HL-60 (cell line): ENCODE results near the gene ROS1.

Experiments
- DNase-seq, 2 experiments: peaks; one replicate each; pipeline ENCODE4 v3.0.0-alpha.2; 2010 to 2020; ENCODE audit warnings: low read depth in 1 of 2, low spot score in 1 of 2
- H3K27ac ChIP-seq: fragments of 250-450 bp; sonication (Bioruptor Pico); replicated peaks from 2 replicates; pipeline ENCODE4 v1.5.1; 2020; ENCODE audit warnings: mild to moderate bottlenecking, moderate library complexity
- H3K27me3 ChIP-seq: fragments of 250-450 bp; sonication (Bioruptor Pico); 2 replicates; pipeline ENCODE4 v1.5.1; 2021; ENCODE audit warnings: mild to moderate bottlenecking, moderate library complexity; ENCODE audit not compliant: insufficient read depth, poor library complexity, severe bottlenecking
- H3K4me3 ChIP-seq: replicated peaks from 2 replicates; pipeline ENCODE4 v1.5.1; 2011; ENCODE audit warnings: mild to moderate bottlenecking, control low read depth, low read length; ENCODE audit not compliant: insufficient read depth
- GABPA ChIP-seq: IDR thresholded peaks from 2 replicates; pipeline ENCODE4 v1.6.1; 2012; ENCODE audit warnings: low read depth
- POLR2AphosphoS5 ChIP-seq: IDR thresholded peaks from 2 replicates; pipeline ENCODE4 v1.6.1; 2012; ENCODE audit warnings: low read depth
- SPI1 ChIP-seq: IDR thresholded peaks from 2 replicates; pipeline ENCODE4 v1.6.1; 2012; ENCODE audit warnings: low read depth, mild to moderate bottlenecking, borderline replicate concordance
- TF ChIP-seq, protein P1 (sequence below): IDR thresholded peaks from 2 replicates; pipeline ENCODE4 v1.6.1; 2012; ENCODE audit warnings: low read depth; ENCODE audit not compliant: insufficient replicate concordance
- TF ChIP-seq, protein P2 (sequence below): IDR thresholded peaks from one replicate; pipeline ENCODE4 v1.5.1; 2011; ENCODE audit warnings: low read length, control low read depth, inconsistent platforms; ENCODE audit not compliant: insufficient read depth

The ROS1 gene

DNA sequence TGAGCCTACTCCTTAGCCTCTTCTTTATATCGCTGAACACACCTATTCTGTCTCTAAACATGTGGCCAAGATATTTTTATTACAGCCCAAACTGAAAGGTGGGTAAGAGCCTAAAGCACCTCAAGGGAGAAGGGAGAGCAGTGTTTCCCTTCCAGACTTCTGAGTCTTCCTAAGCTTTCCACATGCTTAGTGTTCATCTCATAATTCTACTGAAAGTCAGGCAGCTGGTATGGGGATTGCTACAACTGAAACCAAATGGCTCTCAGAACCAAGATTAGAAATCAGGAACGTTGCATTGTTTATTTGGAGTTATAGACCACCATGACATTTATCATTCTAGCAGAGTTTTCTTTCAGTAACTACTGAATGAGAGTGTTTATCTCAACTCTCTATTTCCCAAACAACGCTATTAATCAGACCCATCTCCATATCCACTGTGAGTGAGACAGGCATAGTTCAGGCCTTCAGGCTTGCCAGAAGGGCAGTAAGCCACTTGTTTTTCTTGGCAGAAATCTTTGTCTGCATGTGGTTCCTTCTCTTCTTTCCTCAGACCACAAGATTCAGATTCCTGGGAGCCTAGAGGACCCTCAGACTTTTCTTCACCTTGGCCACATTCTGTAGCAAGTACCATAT lies 137.5 kb downstream of the ROS1 start:
- no peak for DNase-seq
- Histone ChIP-seq H3K27me3 (peaks cover 3% of the 10 kb centered on the region), H3K4me3 (no peak overlapping the region), H3K27ac (no peak overlapping the region)
- no peak for TF ChIP-seq GABPA
- TF ChIP-seq SPI1, result no peak
- TF ChIP-seq, protein P1, sequence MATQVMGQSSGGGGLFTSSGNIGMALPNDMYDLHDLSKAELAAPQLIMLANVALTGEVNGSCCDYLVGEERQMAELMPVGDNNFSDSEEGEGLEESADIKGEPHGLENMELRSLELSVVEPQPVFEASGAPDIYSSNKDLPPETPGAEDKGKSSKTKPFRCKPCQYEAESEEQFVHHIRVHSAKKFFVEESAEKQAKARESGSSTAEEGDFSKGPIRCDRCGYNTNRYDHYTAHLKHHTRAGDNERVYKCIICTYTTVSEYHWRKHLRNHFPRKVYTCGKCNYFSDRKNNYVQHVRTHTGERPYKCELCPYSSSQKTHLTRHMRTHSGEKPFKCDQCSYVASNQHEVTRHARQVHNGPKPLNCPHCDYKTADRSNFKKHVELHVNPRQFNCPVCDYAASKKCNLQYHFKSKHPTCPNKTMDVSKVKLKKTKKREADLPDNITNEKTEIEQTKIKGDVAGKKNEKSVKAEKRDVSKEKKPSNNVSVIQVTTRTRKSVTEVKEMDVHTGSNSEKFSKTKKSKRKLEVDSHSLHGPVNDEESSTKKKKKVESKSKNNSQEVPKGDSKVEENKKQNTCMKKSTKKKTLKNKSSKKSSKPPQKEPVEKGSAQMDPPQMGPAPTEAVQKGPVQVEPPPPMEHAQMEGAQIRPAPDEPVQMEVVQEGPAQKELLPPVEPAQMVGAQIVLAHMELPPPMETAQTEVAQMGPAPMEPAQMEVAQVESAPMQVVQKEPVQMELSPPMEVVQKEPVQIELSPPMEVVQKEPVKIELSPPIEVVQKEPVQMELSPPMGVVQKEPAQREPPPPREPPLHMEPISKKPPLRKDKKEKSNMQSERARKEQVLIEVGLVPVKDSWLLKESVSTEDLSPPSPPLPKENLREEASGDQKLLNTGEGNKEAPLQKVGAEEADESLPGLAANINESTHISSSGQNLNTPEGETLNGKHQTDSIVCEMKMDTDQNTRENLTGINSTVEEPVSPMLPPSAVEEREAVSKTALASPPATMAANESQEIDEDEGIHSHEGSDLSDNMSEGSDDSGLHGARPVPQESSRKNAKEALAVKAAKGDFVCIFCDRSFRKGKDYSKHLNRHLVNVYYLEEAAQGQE, result no peak
- TF ChIP-seq POLR2AphosphoS5, result no peak
- TF ChIP-seq, protein P2, sequence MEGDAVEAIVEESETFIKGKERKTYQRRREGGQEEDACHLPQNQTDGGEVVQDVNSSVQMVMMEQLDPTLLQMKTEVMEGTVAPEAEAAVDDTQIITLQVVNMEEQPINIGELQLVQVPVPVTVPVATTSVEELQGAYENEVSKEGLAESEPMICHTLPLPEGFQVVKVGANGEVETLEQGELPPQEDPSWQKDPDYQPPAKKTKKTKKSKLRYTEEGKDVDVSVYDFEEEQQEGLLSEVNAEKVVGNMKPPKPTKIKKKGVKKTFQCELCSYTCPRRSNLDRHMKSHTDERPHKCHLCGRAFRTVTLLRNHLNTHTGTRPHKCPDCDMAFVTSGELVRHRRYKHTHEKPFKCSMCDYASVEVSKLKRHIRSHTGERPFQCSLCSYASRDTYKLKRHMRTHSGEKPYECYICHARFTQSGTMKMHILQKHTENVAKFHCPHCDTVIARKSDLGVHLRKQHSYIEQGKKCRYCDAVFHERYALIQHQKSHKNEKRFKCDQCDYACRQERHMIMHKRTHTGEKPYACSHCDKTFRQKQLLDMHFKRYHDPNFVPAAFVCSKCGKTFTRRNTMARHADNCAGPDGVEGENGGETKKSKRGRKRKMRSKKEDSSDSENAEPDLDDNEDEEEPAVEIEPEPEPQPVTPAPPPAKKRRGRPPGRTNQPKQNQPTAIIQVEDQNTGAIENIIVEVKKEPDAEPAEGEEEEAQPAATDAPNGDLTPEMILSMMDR, result no peak

DNA sequence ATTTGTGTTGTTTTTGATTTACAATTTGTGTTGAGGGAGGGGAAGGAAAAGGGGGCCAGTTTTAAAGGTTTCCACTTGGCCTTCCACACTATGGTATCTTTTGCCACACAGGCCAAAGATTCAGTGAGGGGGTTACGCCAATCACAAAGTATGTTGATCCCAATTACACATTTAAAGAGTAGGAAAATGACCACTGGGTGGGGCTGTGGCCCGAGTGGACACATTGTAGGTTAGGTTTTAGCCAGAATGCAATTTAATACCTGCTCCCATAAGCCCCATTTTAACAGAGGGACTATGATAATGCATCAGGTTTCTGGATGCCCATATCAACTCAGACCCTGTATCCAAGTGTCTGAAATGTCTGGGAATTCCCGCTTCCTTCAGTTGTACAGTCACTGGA lies 144.8 kb downstream of the ROS1 start:
- DNase-seq, result no peak
- TF ChIP-seq, protein P2, result no peak
- TF ChIP-seq, protein P1, result no peak
- TF ChIP-seq SPI1, result no peak
- no peak for TF ChIP-seq POLR2AphosphoS5
- TF ChIP-seq GABPA, result no peak
- Histone ChIP-seq H3K27me3 (peaks cover 21% of the 10 kb centered on the region), H3K4me3 (no peak overlapping the region), H3K27ac (no peak overlapping the region)

DNA sequence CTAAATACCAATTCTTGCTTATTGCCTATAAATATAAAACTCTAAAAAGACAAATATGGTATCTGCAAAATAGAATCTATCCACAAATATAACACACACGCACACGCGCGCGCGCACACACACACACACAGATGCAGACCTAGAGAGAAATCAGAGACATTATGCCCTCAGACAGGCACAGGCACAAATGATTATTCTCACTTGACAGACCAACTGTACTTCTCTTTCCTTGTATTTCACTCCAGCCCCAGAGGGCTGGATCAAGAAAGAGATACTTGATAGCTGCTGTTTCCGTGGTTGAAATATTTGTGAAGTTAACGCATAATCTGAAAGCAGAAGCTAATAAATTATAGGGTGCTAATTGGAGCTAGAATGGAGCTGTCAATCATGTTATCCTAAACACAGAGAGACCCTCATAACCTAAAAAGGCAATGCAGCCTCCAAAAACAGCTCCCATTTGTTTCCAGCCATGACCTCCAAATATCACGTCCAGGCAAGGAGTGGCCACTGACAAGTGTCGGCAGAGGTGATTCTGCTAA lies 148.9 kb downstream of the ROS1 start:
- Histone ChIP-seq H3K27ac (no peak overlapping the region), H3K4me3 (no peak overlapping the region), H3K27me3 (peaks cover 27% of the 10 kb centered on the region)
- no peak for TF ChIP-seq SPI1
- no peak for TF ChIP-seq GABPA
- no peak for TF ChIP-seq POLR2AphosphoS5
- TF ChIP-seq, protein P1, result no peak
- TF ChIP-seq, protein P2, result no peak
- no peak for DNase-seq
